Lower leg skin (tissue), 3 donors: ENCODE results near the gene PLCG1.

Experiments used
- CTCF ChIP-seq, 3 donors: fragments of 450-650 bp; IDR thresholded peaks; one replicate each; pipeline ENCODE4 v1.5.1; 2016; ENCODE audit warnings: antibody characterized with exemption in 3 of 3, mild to moderate bottlenecking in 3 of 3, moderate library complexity in 2 of 3
- POLR2A ChIP-seq, 2 donors: fragments of 450-650 bp; IDR thresholded peaks; one replicate each; pipeline ENCODE4 v1.6.1; 2016 to 2017; ENCODE audit warnings: antibody characterized with exemption in 2 of 2, mild to moderate bottlenecking in 1 of 2, moderate library complexity in 1 of 2

GRCh38 chr20:41223112-41223511, 85.8 kb downstream of the PLCG1 start:
- TF ChIP-seq CTCF (IDR thresholded peaks at IDR 0.05) (no peak), POLR2A (IDR thresholded peaks at IDR 0.05) (no peak)
